BLaER1 (cell line): ENCODE data around the gene FEM1B.

Source experiments
- H3K27ac ChIP-seq: shearing (Covaris generic); formaldehyde crosslinking; 2 replicates; pipeline ENCODE4 v1.8.1; 2022
- H3K27me3 ChIP-seq: shearing (Covaris generic); formaldehyde crosslinking; 2 replicates; pipeline ENCODE4 v1.8.1; 2022
- H3K36me3 ChIP-seq: shearing (Covaris generic); formaldehyde crosslinking; 2 replicates; pipeline ENCODE4 v1.8.1; 2022
- H3K4me1 ChIP-seq: shearing (Covaris generic); formaldehyde crosslinking; 2 replicates; pipeline ENCODE4 v1.8.1; 2022
- H3K4me2 ChIP-seq: shearing (Covaris generic); formaldehyde crosslinking; 2 replicates; pipeline ENCODE4 v1.8.1; 2022
- H3K4me3 ChIP-seq: shearing (Covaris generic); formaldehyde crosslinking; 2 replicates; pipeline ENCODE4 v1.8.1; 2022
- H3K9ac ChIP-seq: shearing (Covaris generic); formaldehyde crosslinking; 2 replicates; pipeline ENCODE4 v1.8.1; 2022
- H3K9me3 ChIP-seq: shearing (Covaris generic); formaldehyde crosslinking; 2 replicates; pipeline ENCODE4 v1.8.1; 2022
- H4K20me1 ChIP-seq: shearing (Covaris generic); formaldehyde crosslinking; 2 replicates; pipeline ENCODE4 v1.8.1; 2022
- Cebpa-rat ChIP-seq: shearing (Covaris generic); IDR thresholded peaks from 2 replicates; pipeline ENCODE4 v1.8.1; 2022

The FEM1B gene

DNA sequence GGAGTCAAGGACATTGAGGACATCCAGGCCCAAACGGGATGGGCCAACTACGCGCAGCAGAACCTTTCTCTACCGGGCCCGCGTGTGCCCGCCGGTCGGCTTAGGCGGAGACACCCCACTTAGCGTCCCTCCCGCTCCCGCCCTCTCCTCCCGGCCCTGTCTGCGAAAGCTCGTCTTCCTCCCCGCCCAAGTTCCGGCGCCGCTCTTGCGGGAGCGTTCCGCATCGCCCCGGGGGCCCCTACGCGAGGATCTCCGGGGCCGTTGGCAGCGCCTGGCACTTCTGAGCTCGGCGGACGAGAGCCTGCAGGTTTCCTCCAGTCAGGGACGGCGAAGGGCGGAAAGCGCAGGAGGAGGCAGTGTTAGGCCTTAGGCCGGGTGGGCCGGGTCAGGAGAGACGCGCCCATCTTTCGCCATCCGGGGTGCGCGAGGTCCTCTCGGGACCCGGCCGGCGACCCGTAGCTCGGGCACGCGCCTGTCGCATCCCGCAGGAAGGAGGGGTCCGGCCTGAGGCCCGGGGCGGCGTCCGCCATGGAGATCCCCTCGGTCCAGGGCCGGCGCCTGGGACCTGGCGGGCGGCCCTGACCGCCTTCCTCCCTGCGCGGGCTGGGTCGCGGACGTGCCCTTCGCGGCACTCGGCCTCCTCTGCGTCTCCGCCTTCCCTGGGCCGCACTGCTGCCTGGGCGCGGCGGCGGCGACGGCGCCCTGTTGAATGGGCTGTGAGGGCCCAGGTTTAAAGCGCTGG is at the start of gene FEM1B:
TSS of gene FEM1B (plus strand) at position 143 of the 742 bp plus-strand sequence. CDS start 673 bp downstream, outside the sequence.
- Histone ChIP-seq H3K9ac (peak within 1 kb of the TSS; percentile 95), H3K36me3 (peaks cover 6% of the 10 kb centered on the region; the same call in 1 of the 2 replicates), H3K27me3 (no peaks in the 10 kb centered on the region), H4K20me1 (peaks cover 47% of the 10 kb centered on the region), H3K4me3 (peak within 1 kb of the TSS; percentile 85), H3K27ac (peak within 1 kb of the TSS; percentile 97), H3K9me3 (no peaks in the 10 kb centered on the region), H3K4me1 (peaks cover 44% of the 10 kb centered on the region), H3K4me2 (peak within 1 kb of the TSS; percentile 91)
- TF ChIP-seq Cebpa-rat, result no peak

DNA sequence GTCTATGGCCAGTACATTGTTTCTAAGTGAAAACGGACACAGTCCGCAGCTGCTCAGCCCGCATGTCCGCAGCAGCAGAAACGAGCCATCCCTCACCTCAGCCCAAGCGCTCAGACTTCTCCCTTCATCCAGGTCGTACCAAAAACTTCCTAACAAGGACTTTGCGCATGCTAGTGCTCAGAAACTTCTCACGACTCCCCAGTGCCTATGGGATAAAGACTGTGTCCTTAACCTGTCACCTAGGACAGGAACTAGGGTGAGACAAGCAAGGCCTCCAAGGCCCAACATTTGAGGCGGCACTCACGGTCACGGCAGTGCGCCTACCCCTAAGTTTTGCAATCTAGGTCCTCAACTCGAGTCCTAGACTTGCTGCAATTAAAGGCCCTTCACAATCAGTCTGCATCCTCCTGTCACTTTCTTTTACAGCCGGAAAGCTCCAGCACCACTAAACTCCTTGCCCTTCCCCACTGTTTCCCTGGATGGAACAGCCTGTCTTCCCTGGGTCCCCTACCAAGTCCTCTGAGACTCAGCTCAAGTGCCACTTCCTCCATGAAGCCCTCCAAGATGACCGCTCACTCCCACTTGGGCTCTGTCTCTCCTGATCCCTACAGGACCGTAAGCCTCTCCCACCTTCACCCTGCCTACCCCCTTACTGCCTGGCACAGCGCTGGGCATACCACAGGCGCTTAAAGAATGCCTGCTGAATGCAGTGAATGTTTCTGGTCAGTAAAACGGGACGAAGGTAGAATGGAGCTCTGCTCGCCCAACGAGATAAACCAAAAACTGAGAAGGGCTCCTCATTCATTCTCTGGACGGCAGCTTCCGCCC is 49.2 kb upstream of the FEM1B start:
- peak overlapping the region; percentile 86 for H3K4me3 ChIP-seq
- TF ChIP-seq Cebpa-rat, result peak; percentile 23; the same call in 1 of the 2 replicates
- H3K9me3 ChIP-seq, result no peaks in the 10 kb centered on the region; the same call in 1 of the 2 replicates
- H3K9ac ChIP-seq, result peak overlapping the region; percentile 98
- peaks cover 89% of the 10 kb centered on the region for H3K4me1 ChIP-seq
- H4K20me1 ChIP-seq, result no peaks in the 10 kb centered on the region
- peak overlapping the region; percentile 94 for H3K4me2 ChIP-seq
- H3K27me3 ChIP-seq, result no peaks in the 10 kb centered on the region
- no peaks in the 10 kb centered on the region; the same call in 1 of the 2 replicates for H3K36me3 ChIP-seq
- H3K27ac ChIP-seq, result peak overlapping the region; percentile 100

DNA sequence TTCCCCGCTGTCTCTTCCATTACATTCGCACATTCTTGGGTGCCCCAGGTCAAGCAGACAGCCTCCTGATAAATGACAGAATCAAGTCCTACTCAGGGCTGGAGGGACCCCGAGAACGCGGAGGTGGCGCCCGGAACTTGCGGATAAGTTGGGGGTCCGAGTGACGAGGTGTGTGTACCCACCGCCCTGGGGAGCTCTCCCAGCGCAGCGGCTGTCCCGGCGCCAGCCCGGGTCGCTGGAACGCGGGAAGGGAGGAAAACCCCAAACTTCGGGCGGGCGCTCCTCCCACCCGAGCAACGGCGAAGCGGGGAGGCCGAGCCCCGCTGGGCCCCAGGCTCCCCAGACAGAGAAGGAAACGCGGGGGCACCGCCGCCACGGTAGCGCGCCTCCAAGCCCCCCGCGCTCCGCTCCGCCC is 48.6 kb upstream of the FEM1B start:
- H3K27ac ChIP-seq, result peak overlapping the region; percentile 100
- H3K4me3 ChIP-seq, result peak overlapping the region; percentile 86
- no peaks in the 10 kb centered on the region for H3K36me3 ChIP-seq
- no peaks in the 10 kb centered on the region for H3K27me3 ChIP-seq
- no peaks in the 10 kb centered on the region for H3K9me3 ChIP-seq
- peaks cover 89% of the 10 kb centered on the region for H3K4me1 ChIP-seq
- H4K20me1 ChIP-seq, result no peaks in the 10 kb centered on the region
- peak overlapping the region; percentile 94 for H3K4me2 ChIP-seq
- TF ChIP-seq Cebpa-rat, result no peak
- H3K9ac ChIP-seq, result peak overlapping the region; percentile 98

DNA sequence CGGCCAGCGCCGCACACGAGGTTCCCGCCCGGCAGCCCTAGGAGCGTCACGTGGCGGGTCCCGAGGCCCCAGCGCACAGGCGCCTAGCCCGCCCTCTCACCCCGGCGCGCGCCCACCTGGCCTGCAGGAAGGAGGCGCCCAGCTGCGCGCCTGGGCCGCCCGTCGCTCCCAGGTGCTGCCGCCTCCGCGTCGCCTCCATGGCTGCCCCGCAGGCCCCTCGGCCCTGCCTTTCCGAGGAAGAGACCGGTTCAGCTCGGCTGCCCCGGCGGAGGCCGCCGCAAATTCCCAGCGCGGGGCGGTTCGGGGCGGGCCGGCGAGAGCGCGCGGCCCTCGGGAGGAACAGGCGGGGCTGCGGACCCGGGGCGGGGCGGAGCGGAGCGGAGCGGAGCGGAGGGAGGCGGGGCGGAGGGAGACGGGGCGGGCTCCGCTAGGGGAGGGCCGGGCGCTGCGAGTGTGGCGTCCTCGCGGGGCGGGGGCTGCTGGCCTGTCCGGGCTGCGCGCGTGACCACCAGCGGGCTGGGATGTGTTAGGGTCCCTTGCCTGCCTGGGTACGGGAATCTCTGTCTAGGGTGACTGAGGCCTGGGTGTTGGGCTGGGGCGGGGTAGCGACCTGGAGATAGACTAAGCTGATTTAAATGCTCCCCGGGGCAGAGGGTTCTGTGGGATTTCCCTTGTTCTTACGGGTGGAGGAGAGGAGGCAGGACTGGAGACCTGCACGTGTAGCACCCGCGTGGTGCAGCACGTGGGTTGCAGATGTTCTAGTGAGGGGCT is 48.0 kb upstream of the FEM1B start, which contains the start of gene CLN6:
TSS of gene CLN6 (minus strand) at position 343 of the 771 bp plus-strand sequence. CDS start at position 199, 144 bp downstream.
- Histone ChIP-seq H3K9ac (peak within 1 kb of the TSS; percentile 98), H3K4me1 (peaks cover 85% of the 10 kb centered on the region), H3K27me3 (no peaks in the 10 kb centered on the region), H4K20me1 (no peaks in the 10 kb centered on the region), H3K4me3 (peak within 1 kb of the TSS; percentile 86), H3K36me3 (no peaks in the 10 kb centered on the region), H3K27ac (peak within 1 kb of the TSS; percentile 100), H3K4me2 (peak within 1 kb of the TSS; percentile 94), H3K9me3 (no peaks in the 10 kb centered on the region)
- TF ChIP-seq Cebpa-rat, result no peak

DNA sequence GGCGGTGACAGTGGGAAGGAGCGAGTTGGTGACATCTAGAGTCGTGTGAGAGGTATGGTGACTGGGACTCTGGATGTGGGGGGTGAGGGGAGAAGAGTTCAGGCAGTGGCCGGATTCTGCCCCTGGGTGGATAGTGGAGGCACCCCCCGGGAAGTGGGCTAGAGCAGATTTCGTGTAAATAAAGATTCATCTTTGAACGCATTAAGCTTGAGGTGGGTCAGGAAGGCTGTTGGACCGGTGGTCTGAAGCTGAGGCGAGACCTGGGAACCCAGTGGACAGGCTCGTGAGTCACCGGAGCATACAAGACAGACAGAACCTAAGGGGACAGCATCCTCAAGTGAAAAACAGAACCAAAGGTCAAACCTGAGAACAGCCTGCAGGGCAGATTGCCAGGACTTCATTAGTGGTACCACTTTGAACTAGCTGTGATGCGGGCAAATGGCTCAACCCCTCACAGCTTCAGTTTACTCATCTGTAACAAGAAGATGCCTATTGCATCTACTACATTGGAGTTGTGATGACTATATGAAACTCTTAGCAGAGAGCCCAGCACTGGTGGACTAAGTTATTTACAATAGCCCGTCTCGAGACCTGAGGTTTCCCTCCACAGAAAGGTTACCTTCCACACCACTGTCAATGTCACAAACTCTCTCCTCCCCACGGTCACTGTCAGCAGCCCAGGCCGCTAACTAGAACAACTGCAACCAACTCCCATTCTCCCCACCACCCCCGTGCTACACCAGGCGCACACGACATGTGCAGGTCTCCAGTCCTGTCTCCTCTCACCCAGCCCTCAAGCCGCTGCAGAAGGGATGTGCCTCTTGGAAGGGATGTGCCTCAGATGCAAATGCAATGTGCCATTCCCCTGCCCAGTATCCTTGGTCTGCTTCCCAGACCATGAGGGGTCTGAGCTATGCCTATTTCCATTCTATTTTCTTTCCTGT is 47.1 kb upstream of the FEM1B start:
- Histone ChIP-seq H3K27ac (peak overlapping the region; percentile 100), H3K27me3 (no peaks in the 10 kb centered on the region)

DNA sequence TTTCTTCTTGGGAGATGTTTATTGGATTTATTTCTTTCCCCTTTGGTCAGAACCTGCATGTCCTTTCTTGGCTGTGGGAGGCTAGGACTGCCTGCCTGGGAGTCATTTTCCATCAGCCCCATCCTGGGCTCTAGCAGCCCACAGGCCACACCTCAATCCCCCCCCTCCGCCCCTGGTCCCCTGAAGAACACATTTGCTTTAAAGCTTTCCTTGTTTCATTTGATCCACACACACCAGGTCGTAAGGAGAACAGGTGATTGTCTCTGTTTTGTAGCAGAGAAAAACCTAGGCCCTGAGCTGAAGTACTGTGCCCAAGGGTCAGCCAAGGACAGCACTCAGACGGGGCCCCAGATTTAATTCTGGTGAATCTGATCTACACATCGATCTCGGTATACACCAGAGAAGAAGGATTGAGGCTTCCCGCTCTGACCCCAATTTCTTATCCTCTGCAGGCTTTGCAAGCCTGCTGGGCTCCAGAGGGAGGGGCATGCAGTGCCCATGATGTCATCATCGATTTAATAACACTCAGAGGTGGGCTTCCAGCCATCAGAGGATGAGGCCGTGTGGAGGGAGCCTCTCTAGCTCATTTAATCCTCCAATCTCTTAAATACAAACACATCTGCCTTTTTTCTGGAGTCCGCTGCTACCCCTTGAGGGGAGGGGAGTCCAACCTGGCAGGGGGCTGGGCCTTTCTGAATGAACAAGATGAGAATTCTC is 46.3 kb upstream of the FEM1B start:
- TF ChIP-seq Cebpa-rat, result no peak
- no peaks in the 10 kb centered on the region for H3K36me3 ChIP-seq
- H3K4me2 ChIP-seq, result peak overlapping the region; percentile 94
- peak overlapping the region; percentile 100 for H3K27ac ChIP-seq
- H3K9ac ChIP-seq, result peak overlapping the region; percentile 6; the same call in 1 of the 2 replicates
- no peaks in the 10 kb centered on the region for H4K20me1 ChIP-seq
- H3K4me1 ChIP-seq, result peaks cover 69% of the 10 kb centered on the region
- H3K4me3 ChIP-seq, result no peak overlapping the region
- H3K27me3 ChIP-seq, result no peaks in the 10 kb centered on the region
- H3K9me3 ChIP-seq, result no peaks in the 10 kb centered on the region

More for the DNA sequence above, 47.1 kb upstream of the FEM1B start:
- H4K20me1 ChIP-seq, result no peaks in the 10 kb centered on the region
- peaks cover 78% of the 10 kb centered on the region for H3K4me1 ChIP-seq
- no peaks in the 10 kb centered on the region for H3K9me3 ChIP-seq
- H3K4me2 ChIP-seq, result peak overlapping the region; percentile 94
- no peaks in the 10 kb centered on the region for H3K36me3 ChIP-seq
- TF ChIP-seq Cebpa-rat, result no peak
- peak overlapping the region; percentile 98 for H3K9ac ChIP-seq
- peak overlapping the region; percentile 86 for H3K4me3 ChIP-seq

DNA sequence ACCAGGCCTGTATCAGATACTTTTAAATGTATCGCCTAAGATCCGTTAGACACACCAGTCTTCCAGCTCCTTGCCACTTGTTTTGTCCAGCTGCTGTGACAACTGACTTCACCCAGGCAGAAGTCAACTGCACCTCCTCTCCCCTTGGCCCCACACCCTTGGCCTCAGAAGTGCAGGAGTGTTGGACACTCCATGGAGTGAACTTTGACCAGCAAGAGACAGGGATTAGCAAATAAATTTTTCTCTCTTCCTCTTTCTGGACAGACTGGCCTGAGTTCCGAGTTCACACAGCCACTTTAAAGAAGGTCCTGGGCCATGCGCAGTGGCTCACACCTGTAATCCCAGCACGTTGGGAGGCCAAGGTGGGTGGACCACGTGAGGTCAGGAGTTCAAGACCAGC is 45.1 kb upstream of the FEM1B start:
- Histone ChIP-seq H3K4me1 (peaks cover 62% of the 10 kb centered on the region), H3K27ac (peak overlapping the region; percentile 34; the same call in 1 of the 2 replicates), H3K36me3 (no peaks in the 10 kb centered on the region), H4K20me1 (no peaks in the 10 kb centered on the region), H3K9ac (no peak overlapping the region), H3K4me2 (peak overlapping the region; percentile 60), H3K4me3 (no peak overlapping the region), H3K9me3 (no peaks in the 10 kb centered on the region), H3K27me3 (no peaks in the 10 kb centered on the region)
- no peak for TF ChIP-seq Cebpa-rat

DNA sequence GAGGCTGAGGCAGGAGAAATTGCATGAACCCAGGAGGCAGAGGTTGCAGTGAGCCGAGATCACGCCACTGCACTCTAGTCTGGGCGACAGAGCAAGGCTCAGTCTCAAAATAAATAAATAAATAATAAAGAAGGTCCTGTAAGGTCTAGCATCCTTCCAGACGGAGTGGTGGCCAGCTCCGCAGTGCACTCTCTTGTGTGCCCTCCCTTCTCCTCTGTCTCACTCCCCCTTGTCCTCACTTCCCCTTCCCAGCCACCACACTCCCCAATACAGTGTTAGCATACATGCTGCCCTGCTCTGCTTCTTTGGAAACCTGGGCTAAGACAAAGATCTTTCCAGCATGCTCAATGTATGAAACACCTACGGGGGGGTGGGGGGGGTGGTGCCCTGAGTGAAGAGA is 44.6 kb upstream of the FEM1B start:
- Histone ChIP-seq H3K4me1 (peaks cover 62% of the 10 kb centered on the region), H3K4me3 (no peak overlapping the region), H3K27ac (peak overlapping the region; percentile 34; the same call in 1 of the 2 replicates), H3K36me3 (no peaks in the 10 kb centered on the region), H3K27me3 (no peaks in the 10 kb centered on the region), H4K20me1 (no peaks in the 10 kb centered on the region), H3K9me3 (no peaks in the 10 kb centered on the region), H3K4me2 (peak overlapping the region; percentile 60), H3K9ac (no peak overlapping the region)
- no peak for TF ChIP-seq Cebpa-rat
